Cerebellar cortex (tissue), 1 donor: ENCODE results near the gene KRTAP10-6.
"Not testable (repeated sequence)": the region's sequence is repeated elsewhere in the genome, so short reads cannot be mapped to it uniquely, and the experiment has no call there.

ENCODE experiments used
- DNase-seq: peaks from one replicate; pipeline ENCODE4 v3.0.0-alpha.2; 2015; ENCODE audit warnings: low spot score

Gene KRTAP10-6

DNA sequence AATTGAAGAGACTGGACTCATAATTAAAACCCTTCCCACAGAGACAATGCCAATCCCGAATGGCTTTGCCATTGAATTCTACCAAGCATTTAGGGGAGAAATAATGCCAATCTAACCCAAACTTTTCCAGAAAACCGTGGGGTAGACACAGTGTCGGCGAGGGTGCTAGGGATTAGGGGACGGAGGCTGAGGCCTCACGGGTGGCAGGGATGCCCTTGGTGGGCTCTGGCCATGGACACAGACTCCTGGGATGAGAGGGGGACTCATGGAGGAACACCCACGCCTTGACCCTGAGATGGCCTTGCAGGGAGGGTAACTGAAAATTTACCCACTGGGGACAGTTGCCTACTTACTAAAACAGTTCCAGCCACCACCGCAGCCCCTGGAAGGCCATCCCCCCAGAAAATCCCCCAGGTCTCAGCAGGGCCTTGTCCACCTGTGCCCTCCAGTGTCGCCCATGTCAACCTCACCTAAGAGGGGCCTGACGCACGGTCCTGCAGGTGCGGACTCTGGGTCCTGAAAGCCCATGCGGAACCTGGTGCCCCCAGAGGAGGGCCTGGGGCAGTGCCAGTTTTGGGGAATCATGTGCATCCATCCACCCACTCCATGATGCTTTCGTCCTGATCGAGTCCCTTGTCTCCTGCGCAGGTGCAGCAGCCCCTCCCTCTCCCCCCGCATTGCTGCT lies 13.8 kb downstream of the KRTAP10-6 start:
- DNase-seq = no peak

DNA sequence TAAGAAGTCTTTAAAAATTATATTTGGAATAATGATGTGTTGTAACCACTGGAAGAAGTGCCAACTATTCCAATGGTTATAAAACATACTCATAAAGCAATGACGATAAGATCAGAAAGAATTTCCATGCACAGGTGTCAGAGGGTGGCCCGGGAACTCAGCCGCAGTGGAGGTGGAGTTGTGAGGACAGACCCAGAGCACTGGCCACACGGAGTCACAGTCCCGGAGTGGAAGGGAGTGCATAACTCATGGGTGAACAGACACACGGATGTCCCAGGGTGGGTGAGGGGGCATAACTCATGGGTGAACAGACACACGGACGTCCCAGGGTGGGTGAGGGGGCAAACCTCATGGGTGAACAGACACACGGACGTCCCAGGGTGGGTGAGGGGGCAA lies 16.3 kb downstream of the KRTAP10-6 start:
- DNase-seq = no peak

DNA sequence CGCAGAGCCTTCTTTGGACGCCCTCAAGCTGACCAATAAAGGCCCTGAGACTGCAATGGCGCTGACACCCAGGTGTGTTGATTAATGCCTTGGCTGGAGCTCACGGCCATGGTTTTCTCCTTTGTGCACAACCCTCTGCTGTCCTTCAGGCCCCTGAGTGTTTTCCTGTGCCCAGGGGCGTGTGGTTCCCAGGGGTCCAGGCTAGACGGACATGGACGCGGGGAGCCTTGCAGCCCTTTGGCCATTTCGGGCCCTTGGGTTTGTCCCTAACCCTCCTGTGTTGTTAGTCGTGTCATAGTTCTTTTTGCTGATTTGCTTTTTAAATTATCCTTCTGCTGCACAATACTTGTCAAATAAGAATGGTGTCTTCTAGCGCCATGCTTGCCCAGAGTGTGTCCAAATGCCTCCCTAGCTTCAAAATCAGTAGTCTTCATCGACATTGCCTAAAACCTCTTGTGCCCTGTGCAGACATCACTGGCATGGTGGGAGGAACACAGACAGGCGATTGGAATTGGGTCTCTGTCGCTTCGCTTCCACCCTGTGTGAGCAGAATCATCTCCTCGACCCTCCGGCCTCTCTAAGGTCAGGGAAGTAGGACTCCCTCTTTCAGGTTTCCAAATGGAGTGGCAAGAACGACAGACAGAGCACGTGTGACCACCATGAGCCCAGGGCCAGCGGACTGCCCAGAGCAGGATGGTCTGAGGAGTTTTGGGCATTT lies 16.8 kb downstream of the KRTAP10-6 start:
- DNase-seq = no peak

DNA sequence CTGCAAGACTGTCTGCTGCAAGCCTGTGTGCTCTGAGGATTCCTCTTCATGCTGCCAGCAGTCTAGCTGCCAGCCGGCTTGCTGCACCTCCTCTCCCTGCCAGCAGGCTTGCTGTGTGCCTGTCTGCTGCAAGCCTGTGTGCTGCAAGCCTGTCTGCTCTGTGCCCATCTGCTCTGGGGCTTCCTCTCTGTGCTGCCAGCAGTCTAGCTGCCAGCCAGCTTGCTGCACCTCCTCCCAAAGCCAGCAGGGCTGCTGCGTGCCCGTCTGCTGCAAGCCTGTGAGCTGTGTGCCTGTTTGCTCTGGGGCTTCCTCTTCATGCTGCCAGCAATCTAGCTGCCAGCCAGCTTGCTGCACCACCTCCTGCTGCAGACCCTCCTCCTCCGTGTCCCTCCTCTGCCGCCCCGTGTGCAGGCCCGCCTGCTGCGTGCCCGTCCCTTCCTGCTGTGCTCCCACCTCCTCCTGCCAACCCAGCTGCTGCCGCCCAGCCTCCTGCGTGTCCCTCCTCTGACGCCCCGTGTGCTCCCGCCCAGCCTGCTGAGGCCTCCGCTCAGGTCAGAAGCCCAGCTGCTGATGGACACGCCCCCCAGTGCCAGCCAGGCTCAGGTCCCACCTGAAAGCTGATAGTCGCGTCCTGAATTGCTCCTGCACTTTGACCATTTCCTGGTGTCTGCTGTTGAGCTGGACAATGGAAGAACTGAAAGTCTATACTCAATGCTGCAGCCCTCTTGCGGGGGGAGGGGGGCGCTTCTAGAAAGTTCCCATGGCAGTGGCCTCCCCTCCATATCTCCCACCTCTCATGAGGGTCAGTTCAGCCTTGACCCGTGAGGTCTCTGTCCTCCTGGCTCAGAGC lies 17.6 kb downstream of the KRTAP10-6 start:
- no peak for DNase-seq

GRCh38 chr21:44573630-44574456 lies 18.5 kb downstream of the KRTAP10-6 start, which contains the start of gene KRTAP10-4:
TSS of gene KRTAP10-4 (plus strand) at chr21:44573729. CDS start at chr21:44573759, 30 bp downstream.
- DNase-seq = not testable (repeated sequence)

DNA sequence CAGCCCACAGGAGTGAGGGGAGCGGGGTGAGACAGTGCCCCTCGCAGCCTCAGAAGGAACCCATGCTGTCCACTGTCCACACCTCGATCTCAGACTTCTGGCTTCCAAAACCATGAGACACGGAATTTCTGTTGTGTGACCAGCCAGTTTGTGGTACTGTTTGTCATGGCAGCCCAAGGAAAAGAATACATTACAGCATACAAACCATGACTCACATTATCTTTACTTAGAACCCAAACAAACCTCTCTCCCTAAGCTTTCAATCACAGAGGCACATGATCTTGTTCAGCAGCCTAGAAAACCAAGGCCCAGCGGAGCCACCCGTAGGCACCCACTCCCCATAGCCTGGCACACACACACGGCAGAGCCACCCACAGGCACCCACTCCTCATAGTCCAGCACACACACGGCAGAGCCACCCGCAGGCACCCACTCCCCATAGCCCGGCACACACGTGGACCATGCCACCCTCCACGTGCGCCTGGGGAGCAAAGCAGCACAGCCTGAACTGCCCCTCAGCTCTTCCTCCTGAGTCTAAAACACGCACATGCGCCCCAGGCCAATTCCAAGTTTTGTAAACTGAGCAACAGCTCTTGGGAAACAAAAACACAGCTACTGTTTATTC lies 19.2 kb downstream of the KRTAP10-6 start:
- DNase-seq = no peak

DNA sequence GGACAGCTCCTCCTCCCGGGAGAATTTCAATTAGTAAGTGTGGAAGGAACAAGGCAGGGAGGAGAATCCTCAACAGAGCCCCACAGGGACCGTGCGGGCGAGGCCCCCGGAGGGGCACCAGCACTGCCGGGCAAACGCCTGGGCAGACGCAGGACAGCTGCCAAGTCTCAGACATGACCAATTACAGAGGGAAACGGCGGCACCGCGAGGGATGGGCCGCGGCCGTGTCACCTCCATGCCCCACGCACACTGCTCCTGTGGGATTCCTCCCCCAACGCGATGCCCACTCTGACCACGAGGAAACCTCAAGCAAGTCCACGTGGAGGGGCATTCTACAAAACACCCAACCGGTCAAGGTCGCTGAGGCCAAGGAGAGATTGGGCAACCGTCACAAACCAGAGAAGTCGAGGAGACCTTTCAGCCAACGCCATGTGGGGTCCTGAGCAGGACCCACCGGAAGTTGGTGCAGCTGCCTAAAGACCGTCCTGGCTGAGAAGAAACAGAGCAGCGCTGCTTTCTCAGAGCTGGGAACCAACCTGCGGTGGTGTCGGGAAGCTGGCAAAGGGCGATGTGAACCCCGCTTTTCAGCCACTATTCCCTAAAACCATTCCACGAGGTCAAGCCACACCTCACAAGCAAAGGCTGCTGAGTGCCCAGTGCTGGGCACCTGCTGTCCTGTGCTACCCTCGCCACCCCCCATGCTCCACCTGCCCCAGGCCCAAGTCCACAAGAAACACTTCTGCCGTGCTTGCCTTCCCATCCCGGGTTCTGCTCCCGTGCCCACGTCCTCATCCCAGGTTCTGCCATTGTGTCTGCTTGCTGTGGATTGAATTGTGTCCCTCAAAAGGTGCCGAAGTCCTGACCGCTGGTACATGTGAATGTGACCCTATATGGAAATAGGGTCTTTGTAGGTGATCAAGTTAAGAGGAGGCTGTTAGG lies 20.2 kb downstream of the KRTAP10-6 start:
- DNase-seq = no peak

DNA sequence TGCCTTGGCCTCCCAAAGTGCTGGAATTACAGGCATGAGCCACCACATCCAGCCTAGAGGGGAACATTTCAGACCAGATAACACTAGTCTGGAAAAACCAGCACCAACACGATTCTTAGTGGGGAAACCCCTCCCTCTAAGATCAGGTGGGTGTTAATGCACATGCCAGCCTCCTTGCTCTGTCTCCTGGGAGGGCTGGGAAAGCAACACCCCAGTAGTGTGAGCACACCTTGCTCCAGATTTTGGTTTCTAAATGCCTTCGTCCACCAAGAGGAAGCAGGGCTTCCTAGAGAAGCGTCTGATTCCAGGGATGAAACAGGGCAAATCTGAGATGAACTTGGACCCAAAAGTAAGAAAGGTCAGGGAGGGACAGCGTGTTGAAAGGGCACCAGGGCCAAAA lies 21.0 kb downstream of the KRTAP10-6 start:
- no peak for DNase-seq

- DNase-seq = no peak
These were observed 22.3 kb downstream of the KRTAP10-6 start for GRCh38 chr21:44569861-44570517.

- no peak for DNase-seq
These were observed 23.4 kb downstream of the KRTAP10-6 start for GRCh38 chr21:44568667-44569556.

DNA sequence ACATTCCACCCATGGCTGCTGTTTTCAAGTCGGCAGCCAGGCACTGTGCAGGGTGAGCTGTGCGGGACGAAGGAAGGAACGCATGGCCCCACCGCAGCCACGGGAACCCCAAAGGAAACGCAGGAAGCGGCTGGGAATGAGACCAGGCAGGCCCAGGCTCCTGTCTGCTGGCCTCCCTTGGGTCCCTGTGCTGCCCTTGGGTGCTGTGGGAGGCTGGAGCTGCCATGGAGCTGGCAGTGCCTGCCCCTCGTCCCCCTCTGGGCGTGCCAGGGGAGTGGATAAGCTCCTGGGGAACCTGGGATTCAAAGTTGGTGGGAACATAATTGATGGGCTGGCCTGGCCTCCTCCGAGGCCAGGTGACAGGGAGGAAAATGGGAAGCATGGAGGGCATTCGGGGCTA lies 24.0 kb downstream of the KRTAP10-6 start:
- DNase-seq = no peak

DNA sequence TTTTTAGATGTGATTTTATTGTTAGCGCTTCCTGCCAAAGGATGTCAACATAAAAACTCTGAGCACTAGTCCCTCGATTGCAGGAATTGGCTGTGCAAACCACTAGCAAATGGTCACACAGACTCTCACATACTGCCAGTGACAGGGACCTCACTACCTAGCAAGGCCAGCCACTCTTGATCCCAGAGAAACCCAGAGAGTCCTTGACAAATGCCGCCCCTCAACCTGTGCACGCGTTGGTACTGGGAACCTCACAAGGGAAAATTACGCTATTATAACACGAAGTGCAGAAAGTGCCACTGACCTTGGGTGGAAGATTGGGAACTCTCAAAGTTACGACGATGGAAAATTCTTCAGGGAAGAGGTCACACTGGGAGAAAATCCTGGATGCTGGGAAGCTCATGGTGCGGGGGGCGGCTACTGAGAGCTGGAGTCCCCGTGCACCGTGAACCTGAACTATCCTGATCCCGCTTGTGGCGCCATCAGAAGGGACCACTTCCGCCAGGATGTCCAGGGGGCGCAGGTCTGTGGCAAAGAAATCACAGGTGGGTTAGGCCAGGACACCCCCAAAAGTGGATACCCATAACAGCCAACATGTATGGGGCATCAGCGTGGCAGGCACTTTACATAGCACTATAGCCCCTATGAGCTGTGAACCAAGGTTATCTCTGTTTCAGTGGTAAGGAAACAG lies 24.7 kb downstream of the KRTAP10-6 start:
- no peak for DNase-seq

DNA sequence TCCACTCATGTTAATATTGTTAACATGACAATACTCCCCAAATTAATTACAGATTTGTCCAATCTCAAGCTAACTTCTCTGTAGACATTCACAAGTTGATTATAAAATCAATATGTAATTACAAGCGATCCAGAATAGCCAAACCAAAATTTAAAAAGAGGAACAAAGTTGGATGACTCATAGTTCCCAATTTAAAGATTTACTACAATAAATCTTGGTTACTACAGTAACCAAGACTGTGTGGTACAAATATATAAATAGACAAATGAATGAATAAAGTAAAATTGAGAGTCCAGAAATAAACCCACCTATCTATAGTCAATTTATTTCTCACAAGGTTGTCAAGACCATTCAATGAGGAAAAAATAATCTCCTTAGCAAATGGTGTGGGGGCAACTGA lies 25.9 kb downstream of the KRTAP10-6 start:
- DNase-seq = no peak

GRCh38 chr21:44564886-44565598 lies 27.3 kb downstream of the KRTAP10-6 start:
- no peak for DNase-seq

- DNase-seq = no peak
These were observed 28.2 kb downstream of the KRTAP10-6 start for GRCh38 chr21:44564099-44564498.

DNA sequence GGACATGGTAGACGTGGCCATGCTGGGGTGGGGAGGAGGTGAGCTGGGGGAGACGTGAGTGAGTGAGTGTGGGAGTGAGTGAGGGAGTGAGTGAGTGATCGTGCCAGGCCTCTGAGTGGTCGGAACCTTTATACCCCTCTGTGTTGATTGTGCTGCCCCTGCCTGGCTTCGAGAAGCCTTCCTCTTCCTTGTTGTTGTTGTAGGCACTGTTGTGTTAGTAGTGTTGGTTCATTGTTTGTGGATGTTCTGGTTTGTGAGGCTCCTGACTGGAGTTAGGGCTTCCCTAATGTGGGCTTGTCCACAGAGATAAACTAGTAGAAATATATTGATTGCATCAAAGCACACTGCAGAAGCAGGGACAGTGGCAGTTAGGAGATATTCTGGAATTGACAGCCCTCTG lies 33.6 kb downstream of the KRTAP10-6 start, which contains the start of gene KRTAP10-3:
Gene KRTAP10-3 (minus strand): TSS at position 101 of the 400 bp plus-strand sequence. CDS start 80 bp downstream, at position 21.
- DNase-seq = no peak

GRCh38 chr21:44558329-44558675 lies 34.0 kb downstream of the KRTAP10-6 start:
- not testable (repeated sequence) for DNase-seq
